ENCODE measurements around the gene ARF4. TPM values are rescaled to one million over a fixed set of nuclear protein-coding genes. Genes with fewer than 3 reads are reported as not detected.
A peak's percentile ranks its signal among the peaks of the same experiment; 100 is the strongest.

Gene ARF4
- polyA plus RNA-seq, 1 donor (not counting 4 experiments of a cell fraction or from before 2014, with no cell fraction given) = 344 TPM

- Histone ChIP-seq H3K27me3 (ENCODE audit: control insufficient read depth, extremely low read depth, insufficient read depth, low read length) (no peaks in the 10 kb centered on the region), H3K9me3 (ENCODE audit: control insufficient read depth, low read depth, low read length) (no peaks in the 10 kb centered on the region), H3K27ac (ENCODE audit: control insufficient read depth, insufficient read depth, low read length) (peak overlapping the region; percentile 99), H3K4me2 (ENCODE audit: control insufficient read depth, extremely low read depth, insufficient read depth, low read depth, low read length) (peak overlapping the region; percentile 71), H3K79me2 (ENCODE audit: control insufficient read depth, insufficient read depth, low read length) (peaks cover 46% of the 10 kb centered on the region), H2AFZ (ENCODE audit: control insufficient read depth, low read length) (peak overlapping the region; percentile 99), H4K20me1 (ENCODE audit: control insufficient read depth, extremely low read depth, insufficient read depth, low read length) (no peaks in the 10 kb centered on the region), H3K9ac (ENCODE audit: control insufficient read depth, extremely low read depth, insufficient read depth, low read length) (peak overlapping the region; percentile 92), H3K4me1 (ENCODE audit: control insufficient read depth, extremely low read depth, insufficient read depth, low read length) (peaks cover 5% of the 10 kb centered on the region), H3K9me1 (ENCODE audit: control insufficient read depth, extremely low read depth, insufficient read depth, low read length) (no peaks in the 10 kb centered on the region), H3K36me3 (ENCODE audit: control insufficient read depth in 2 of 2, extremely low read depth in 1 of 2, insufficient read depth in 2 of 2, low read length in 2 of 2) (peaks cover 2 to 10% of the 10 kb centered on the region in 2 experiments), H3K4me3 (ENCODE audit: control insufficient read depth in 2 of 3, extremely low read depth in 1 of 3, insufficient read depth in 2 of 3, low read depth in 1 of 3, low read length in 3 of 3) (peak overlapping the region; percentile 75 to 79 (median 75))
- TF ChIP-seq CTCF (optimal IDR thresholded peaks at IDR 0.05 in 1 of 3, IDR thresholded peaks at IDR 0.05 in 1 of 3, conservative IDR thresholded peaks at IDR 0.05 in 1 of 3; ENCODE audit: extremely low read depth in 1 of 3, insufficient read depth in 2 of 3, low read length in 3 of 3) (no peak), EZH2 (IDR thresholded peaks at IDR 0.05; ENCODE audit: low read length) (no peak)
- no peak for DNase-seq (ENCODE audit: low read depth, low spot score)
- dilution Hi-C loops (cut with MboI; ENCODE audit: extremely low pct_ligation_motif_present, low sequenced_read_pairs) = no loop called here
- no peak for FAIRE-seq
These were observed 40.0 kb downstream of the ARF4 start for GRCh38 chr3:57557085-57557537.

- FAIRE-seq = no peak
- Histone ChIP-seq H3K9ac (ENCODE audit: control insufficient read depth, extremely low read depth, insufficient read depth, low read length) (peak overlapping the region; percentile 92), H2AFZ (ENCODE audit: control insufficient read depth, low read length) (peak overlapping the region; percentile 99), H3K9me3 (ENCODE audit: control insufficient read depth, low read depth, low read length) (no peaks in the 10 kb centered on the region), H3K4me2 (ENCODE audit: control insufficient read depth, extremely low read depth, insufficient read depth, low read depth, low read length) (peak overlapping the region; percentile 71), H3K4me3 (ENCODE audit: control insufficient read depth in 2 of 3, extremely low read depth in 1 of 3, insufficient read depth in 2 of 3, low read depth in 1 of 3, low read length in 3 of 3) (peak overlapping the region; percentile 75 to 79 (median 75)), H3K36me3 (ENCODE audit: control insufficient read depth in 2 of 2, extremely low read depth in 1 of 2, insufficient read depth in 2 of 2, low read length in 2 of 2) (peaks cover 2 to 8% of the 10 kb centered on the region in 2 experiments), H4K20me1 (ENCODE audit: control insufficient read depth, extremely low read depth, insufficient read depth, low read length) (no peaks in the 10 kb centered on the region), H3K79me2 (ENCODE audit: control insufficient read depth, insufficient read depth, low read length) (peaks cover 44% of the 10 kb centered on the region), H3K27ac (ENCODE audit: control insufficient read depth, insufficient read depth, low read length) (peak overlapping the region; percentile 99), H3K27me3 (ENCODE audit: control insufficient read depth, extremely low read depth, insufficient read depth, low read length) (no peaks in the 10 kb centered on the region), H3K9me1 (ENCODE audit: control insufficient read depth, extremely low read depth, insufficient read depth, low read length) (no peaks in the 10 kb centered on the region), H3K4me1 (ENCODE audit: control insufficient read depth, extremely low read depth, insufficient read depth, low read length) (peaks cover 5% of the 10 kb centered on the region)
- no peak for DNase-seq (ENCODE audit: low read depth, low spot score)
- no peak for TF ChIP-seq EZH2 (IDR thresholded peaks at IDR 0.05; ENCODE audit: low read length)
- no peak for TF ChIP-seq CTCF (optimal IDR thresholded peaks at IDR 0.05 in 1 of 3, IDR thresholded peaks at IDR 0.05 in 1 of 3, conservative IDR thresholded peaks at IDR 0.05 in 1 of 3; ENCODE audit: extremely low read depth in 1 of 3, insufficient read depth in 2 of 3, low read length in 3 of 3)
- dilution Hi-C loops (cut with MboI; ENCODE audit: extremely low pct_ligation_motif_present, low sequenced_read_pairs) = no loop called here
These were observed 40.6 kb downstream of the ARF4 start for GRCh38 chr3:57556459-57557084.

Measured in keratinocyte (primary cell).